Measurements from ENCODE around the gene HAVCR2. TPM values are rescaled to one million over a fixed set of nuclear protein-coding genes. Genes with fewer than 3 reads are reported as not detected.

HAVCR2 gene
- total RNA-seq (1 to 10 TPM; 5.5 to 9.4 TPM), polyA plus RNA-seq (1 to 10 TPM; 1.4 to 3.2 TPM)

DNA sequence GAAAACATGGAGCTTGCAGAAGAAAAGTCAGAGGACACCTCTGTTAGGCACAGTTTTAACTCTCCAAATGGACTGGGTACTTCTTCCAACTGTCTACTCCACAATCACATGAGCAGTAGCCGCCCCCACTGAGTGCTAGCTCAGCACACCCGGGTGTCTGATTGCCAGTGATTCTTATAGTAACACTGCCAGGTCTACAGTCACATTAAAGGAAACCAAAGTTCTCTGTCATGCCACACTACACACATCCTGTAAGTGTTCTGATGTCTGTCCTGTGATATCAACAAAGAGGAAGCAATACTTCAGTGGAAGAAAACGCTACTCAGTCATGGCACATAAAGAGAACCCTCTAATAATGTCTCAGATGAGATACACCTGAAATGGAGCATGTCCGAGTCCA lies at the start of gene HAVCR2:
Gene HAVCR2 (minus strand): TSS at position 69 of the 400 bp plus-strand sequence. CDS start 61 bp downstream, at position 8.
- TF ChIP-seq HNF4A (conservative IDR thresholded peaks at IDR 0.05) (no peak), JUND (IDR thresholded peaks at IDR 0.05) (no peak), YY1 (IDR thresholded peaks at IDR 0.05) (no peak), NR2F2 (IDR thresholded peaks at IDR 0.05) (no peak), HNF4G (IDR thresholded peaks at IDR 0.05) (no peak), FOXA2 (IDR thresholded peaks at IDR 0.05) (no peak), GABPA (IDR thresholded peaks at IDR 0.05 in 1 of 2, conservative IDR thresholded peaks at IDR 0.05 in 1 of 2) (no peak), FOXA1 (IDR thresholded peaks at IDR 0.05) (no peak), RXRA (IDR thresholded peaks at IDR 0.05) (no peak), TAF1 (conservative IDR thresholded peaks at IDR 0.05) (no peak), SP1 (IDR thresholded peaks at IDR 0.05) (no peak), RAD21 (IDR thresholded peaks at IDR 0.05) (no peak), EGR1 (IDR thresholded peaks at IDR 0.05; ENCODE audit: low read depth in 2 of 2) (no peak)
- TF ChIP-seq, protein P1, sequence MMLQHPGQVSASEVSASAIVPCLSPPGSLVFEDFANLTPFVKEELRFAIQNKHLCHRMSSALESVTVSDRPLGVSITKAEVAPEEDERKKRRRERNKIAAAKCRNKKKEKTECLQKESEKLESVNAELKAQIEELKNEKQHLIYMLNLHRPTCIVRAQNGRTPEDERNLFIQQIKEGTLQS (IDR thresholded peaks at IDR 0.05), result no peak
- TF ChIP-seq, protein P2, sequence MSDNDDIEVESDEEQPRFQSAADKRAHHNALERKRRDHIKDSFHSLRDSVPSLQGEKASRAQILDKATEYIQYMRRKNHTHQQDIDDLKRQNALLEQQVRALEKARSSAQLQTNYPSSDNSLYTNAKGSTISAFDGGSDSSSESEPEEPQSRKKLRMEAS (IDR thresholded peaks at IDR 0.05), result no peak
- TF ChIP-seq, protein P3, sequence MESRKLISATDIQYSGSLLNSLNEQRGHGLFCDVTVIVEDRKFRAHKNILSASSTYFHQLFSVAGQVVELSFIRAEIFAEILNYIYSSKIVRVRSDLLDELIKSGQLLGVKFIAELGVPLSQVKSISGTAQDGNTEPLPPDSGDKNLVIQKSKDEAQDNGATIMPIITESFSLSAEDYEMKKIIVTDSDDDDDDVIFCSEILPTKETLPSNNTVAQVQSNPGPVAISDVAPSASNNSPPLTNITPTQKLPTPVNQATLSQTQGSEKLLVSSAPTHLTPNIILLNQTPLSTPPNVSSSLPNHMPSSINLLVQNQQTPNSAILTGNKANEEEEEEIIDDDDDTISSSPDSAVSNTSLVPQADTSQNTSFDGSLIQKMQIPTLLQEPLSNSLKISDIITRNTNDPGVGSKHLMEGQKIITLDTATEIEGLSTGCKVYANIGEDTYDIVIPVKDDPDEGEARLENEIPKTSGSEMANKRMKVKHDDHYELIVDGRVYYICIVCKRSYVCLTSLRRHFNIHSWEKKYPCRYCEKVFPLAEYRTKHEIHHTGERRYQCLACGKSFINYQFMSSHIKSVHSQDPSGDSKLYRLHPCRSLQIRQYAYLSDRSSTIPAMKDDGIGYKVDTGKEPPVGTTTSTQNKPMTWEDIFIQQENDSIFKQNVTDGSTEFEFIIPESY (IDR thresholded peaks at IDR 0.05), result no peak
- TF ChIP-seq, protein P4, sequence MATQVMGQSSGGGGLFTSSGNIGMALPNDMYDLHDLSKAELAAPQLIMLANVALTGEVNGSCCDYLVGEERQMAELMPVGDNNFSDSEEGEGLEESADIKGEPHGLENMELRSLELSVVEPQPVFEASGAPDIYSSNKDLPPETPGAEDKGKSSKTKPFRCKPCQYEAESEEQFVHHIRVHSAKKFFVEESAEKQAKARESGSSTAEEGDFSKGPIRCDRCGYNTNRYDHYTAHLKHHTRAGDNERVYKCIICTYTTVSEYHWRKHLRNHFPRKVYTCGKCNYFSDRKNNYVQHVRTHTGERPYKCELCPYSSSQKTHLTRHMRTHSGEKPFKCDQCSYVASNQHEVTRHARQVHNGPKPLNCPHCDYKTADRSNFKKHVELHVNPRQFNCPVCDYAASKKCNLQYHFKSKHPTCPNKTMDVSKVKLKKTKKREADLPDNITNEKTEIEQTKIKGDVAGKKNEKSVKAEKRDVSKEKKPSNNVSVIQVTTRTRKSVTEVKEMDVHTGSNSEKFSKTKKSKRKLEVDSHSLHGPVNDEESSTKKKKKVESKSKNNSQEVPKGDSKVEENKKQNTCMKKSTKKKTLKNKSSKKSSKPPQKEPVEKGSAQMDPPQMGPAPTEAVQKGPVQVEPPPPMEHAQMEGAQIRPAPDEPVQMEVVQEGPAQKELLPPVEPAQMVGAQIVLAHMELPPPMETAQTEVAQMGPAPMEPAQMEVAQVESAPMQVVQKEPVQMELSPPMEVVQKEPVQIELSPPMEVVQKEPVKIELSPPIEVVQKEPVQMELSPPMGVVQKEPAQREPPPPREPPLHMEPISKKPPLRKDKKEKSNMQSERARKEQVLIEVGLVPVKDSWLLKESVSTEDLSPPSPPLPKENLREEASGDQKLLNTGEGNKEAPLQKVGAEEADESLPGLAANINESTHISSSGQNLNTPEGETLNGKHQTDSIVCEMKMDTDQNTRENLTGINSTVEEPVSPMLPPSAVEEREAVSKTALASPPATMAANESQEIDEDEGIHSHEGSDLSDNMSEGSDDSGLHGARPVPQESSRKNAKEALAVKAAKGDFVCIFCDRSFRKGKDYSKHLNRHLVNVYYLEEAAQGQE (IDR thresholded peaks at IDR 0.05), result no peak
- TF ChIP-seq, protein P5, sequence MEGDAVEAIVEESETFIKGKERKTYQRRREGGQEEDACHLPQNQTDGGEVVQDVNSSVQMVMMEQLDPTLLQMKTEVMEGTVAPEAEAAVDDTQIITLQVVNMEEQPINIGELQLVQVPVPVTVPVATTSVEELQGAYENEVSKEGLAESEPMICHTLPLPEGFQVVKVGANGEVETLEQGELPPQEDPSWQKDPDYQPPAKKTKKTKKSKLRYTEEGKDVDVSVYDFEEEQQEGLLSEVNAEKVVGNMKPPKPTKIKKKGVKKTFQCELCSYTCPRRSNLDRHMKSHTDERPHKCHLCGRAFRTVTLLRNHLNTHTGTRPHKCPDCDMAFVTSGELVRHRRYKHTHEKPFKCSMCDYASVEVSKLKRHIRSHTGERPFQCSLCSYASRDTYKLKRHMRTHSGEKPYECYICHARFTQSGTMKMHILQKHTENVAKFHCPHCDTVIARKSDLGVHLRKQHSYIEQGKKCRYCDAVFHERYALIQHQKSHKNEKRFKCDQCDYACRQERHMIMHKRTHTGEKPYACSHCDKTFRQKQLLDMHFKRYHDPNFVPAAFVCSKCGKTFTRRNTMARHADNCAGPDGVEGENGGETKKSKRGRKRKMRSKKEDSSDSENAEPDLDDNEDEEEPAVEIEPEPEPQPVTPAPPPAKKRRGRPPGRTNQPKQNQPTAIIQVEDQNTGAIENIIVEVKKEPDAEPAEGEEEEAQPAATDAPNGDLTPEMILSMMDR (IDR thresholded peaks at IDR 0.05; ENCODE audit: low read depth, low read length, missing input control), result no peak
- no peaks in the 10 kb centered on the region for H3K27me3 ChIP-seq (ENCODE audit: control insufficient read depth in 4 of 4, insufficient read depth in 4 of 4, low read length in 3 of 4)
- H3K9me3 ChIP-seq (ENCODE audit: control insufficient read depth in 4 of 4, low read length in 3 of 4), result no peaks in the 10 kb centered on the region
- no peaks in the 10 kb centered on the region for H3K36me3 ChIP-seq (ENCODE audit: control insufficient read depth in 4 of 4, insufficient read depth in 3 of 4, low read depth in 1 of 4, low read length in 3 of 4)
- H3K9ac ChIP-seq (ENCODE audit: low read depth in 1 of 2, low read length in 2 of 2), result peak within 1 kb of the TSS in 1 of 2 donors; percentile 12
- WGBS, result 67% methylated on average over 4 of the region's 4 CpGs
- no peak for DNase-seq (ENCODE audit: low spot score)
- peak within 1 kb of the TSS in 1 of 2 donors; percentile 69 for H3K27ac ChIP-seq (ENCODE audit: low read depth in 1 of 2, low read length in 2 of 2)
- no peaks in the 10 kb centered on the region for H3K4me1 ChIP-seq (ENCODE audit: control insufficient read depth in 4 of 4, insufficient read depth in 4 of 4, low read length in 3 of 4)
- H3K4me3 ChIP-seq (ENCODE audit: low read depth in 1 of 3, low read length in 3 of 3), result peak within 1 kb of the TSS in 1 of 3 donors; percentile 17
